NT2/D1 (cell line): ENCODE data around the gene PEX3.

Experiments used
- DNase-seq: peaks from one replicate; pipeline ENCODE4 v3.0.0-alpha.2; 2011; ENCODE audit warnings: low read depth, low spot score
- H3K27me3 ChIP-seq: 2 replicates; pipeline ENCODE4 v1.6.0; 2011; ENCODE audit warnings: mild to moderate bottlenecking; ENCODE audit not compliant: insufficient read length, insufficient read depth
- H3K36me3 ChIP-seq: 2 replicates; pipeline ENCODE4 v1.6.1; 2011; ENCODE audit warnings: mild to moderate bottlenecking, low read length, mixed read lengths; ENCODE audit not compliant: insufficient read depth, insufficient read length
- H3K4me1 ChIP-seq: 2 replicates; pipeline ENCODE4 v1.5.1; 2011; ENCODE audit not compliant: insufficient read depth, insufficient read length
- H3K4me3 ChIP-seq: 2 replicates; pipeline ENCODE4 v1.5.1; 2011; ENCODE audit warnings: low read depth; ENCODE audit not compliant: insufficient read length
- H3K9ac ChIP-seq: 2 replicates; pipeline ENCODE4 v1.6.0; 2011; ENCODE audit warnings: low read depth; ENCODE audit not compliant: insufficient read length
- H3K9me3 ChIP-seq: 2 replicates; pipeline ENCODE4 v1.5.1; 2011; ENCODE audit warnings: mild to moderate bottlenecking, low read length; ENCODE audit not compliant: insufficient read depth
- SUZ12 ChIP-seq: IDR thresholded peaks from 2 replicates; pipeline ENCODE4 v1.6.1; 2011; ENCODE audit not compliant: insufficient read length, insufficient read depth; ENCODE audit errors: extremely low read depth
- YY1 ChIP-seq: IDR thresholded peaks from 2 replicates; pipeline ENCODE4 v1.6.1; 2011; ENCODE audit not compliant: insufficient read length, insufficient read depth
- ZNF274 ChIP-seq: IDR thresholded peaks from 2 replicates; pipeline ENCODE4 v1.6.1; 2011; ENCODE audit warnings: mild to moderate bottlenecking, low read depth, low read length

The PEX3 gene

DNA sequence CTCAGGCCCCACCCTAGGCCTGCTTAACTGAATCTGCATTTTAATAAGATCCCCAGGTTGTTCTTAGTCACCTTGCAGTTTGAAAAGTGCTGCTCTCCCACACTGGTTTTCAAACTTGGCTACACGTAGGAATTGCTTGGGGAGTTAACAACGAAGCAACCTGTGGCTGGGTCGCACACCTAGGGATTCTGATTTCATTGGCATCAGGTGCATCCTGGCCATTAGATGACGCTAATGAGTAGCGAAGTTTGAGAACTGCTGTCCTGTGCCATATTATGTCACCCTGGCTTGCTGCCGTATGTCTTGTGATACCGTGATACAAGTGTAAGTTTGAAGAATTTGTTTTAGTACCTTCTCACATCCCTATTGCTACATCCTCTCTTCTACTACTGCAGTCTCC, 89.1 kb downstream of the PEX3 start:
- Histone ChIP-seq H3K9ac (no peak overlapping the region), H3K4me3 (no peak overlapping the region), H3K36me3 (no peaks in the 10 kb centered on the region), H3K9me3 (no peaks in the 10 kb centered on the region), H3K27me3 (peaks cover 32% of the 10 kb centered on the region), H3K4me1 (peaks cover 8% of the 10 kb centered on the region)
- no peak for DNase-seq
- TF ChIP-seq ZNF274, result no peak
- TF ChIP-seq YY1, result no peak
- no peak for TF ChIP-seq SUZ12

DNA sequence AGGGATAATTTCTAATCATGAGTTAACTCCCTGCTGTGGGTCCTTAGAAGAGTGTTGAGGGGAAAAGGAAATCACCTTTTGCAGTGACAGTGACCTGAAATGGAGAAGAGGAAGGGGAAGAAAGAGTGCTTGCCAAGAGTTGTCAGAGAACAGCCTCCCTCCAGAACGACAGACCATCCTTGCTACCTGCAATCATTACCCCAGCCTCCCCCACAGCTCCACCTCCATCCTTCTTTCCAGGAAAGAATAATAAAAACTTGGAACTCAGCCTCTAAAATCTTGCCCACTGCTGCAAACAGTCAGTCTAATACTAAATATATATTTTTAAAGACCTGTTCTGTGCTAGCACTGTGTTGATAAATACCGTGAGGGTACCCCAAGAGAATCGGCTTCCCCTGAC, 89.6 kb downstream of the PEX3 start:
- Histone ChIP-seq H3K9me3 (no peaks in the 10 kb centered on the region), H3K9ac (no peak overlapping the region), H3K36me3 (no peaks in the 10 kb centered on the region), H3K4me3 (no peak overlapping the region), H3K4me1 (peaks cover 8% of the 10 kb centered on the region), H3K27me3 (peaks cover 27% of the 10 kb centered on the region)
- TF ChIP-seq YY1 (no peak), ZNF274 (no peak), SUZ12 (no peak)
- DNase-seq, result no peak
